ENCODE data around the gene LNPEP.

Gene LNPEP

GRCh38 chr5:96961053-96961452 is 25.2 kb downstream of the LNPEP start:
- no peak for DNase-seq (ENCODE audit: low spot score)

GRCh38 chr5:96962540-96962991 is 26.7 kb downstream of the LNPEP start:
- no peak for DNase-seq (ENCODE audit: low spot score)

- no peak for DNase-seq (ENCODE audit: low spot score)
Measured at GRCh38 chr5:96963267-96963666, 27.4 kb downstream of the LNPEP start.

- DNase-seq (ENCODE audit: low spot score), result no peak
Measured at GRCh38 chr5:96966801-96967200, 30.9 kb downstream of the LNPEP start.

- DNase-seq (ENCODE audit: low spot score), result no peak
Measured at GRCh38 chr5:96967400-96967799, 31.5 kb downstream of the LNPEP start.

GRCh38 chr5:96968074-96968473 is 32.2 kb downstream of the LNPEP start:
- peak; percentile 80 for DNase-seq (ENCODE audit: low spot score)

GRCh38 chr5:96968614-96969013 is 32.7 kb downstream of the LNPEP start:
- peak; percentile 29 for DNase-seq (ENCODE audit: low spot score)

- no peak for DNase-seq (ENCODE audit: low spot score)
Measured at GRCh38 chr5:96969366-96969765, 33.5 kb downstream of the LNPEP start.

GRCh38 chr5:96972599-96973334 is 36.9 kb downstream of the LNPEP start:
- DNase-seq (ENCODE audit: low spot score), result no peak

GRCh38 chr5:96973532-96974401 is 37.9 kb downstream of the LNPEP start:
- DNase-seq (ENCODE audit: low spot score), result no peak

- no peak for DNase-seq (ENCODE audit: low spot score)
Measured at GRCh38 chr5:96975656-96976055, 39.8 kb downstream of the LNPEP start.

- DNase-seq (ENCODE audit: low spot score), result no peak
Measured at GRCh38 chr5:96977228-96977627, 41.3 kb downstream of the LNPEP start.

- DNase-seq (ENCODE audit: low spot score), result no peak
Measured at GRCh38 chr5:96978812-96979449, 43.1 kb downstream of the LNPEP start.

- DNase-seq (ENCODE audit: low spot score), result no peak
Measured at GRCh38 chr5:96984506-96985192, 48.8 kb downstream of the LNPEP start.

- no peak for DNase-seq (ENCODE audit: low spot score)
Measured at GRCh38 chr5:96986450-96986849, 50.6 kb downstream of the LNPEP start.

- DNase-seq (ENCODE audit: low spot score), result no peak
Measured at GRCh38 chr5:96990102-96990501, 54.2 kb downstream of the LNPEP start.

- no peak for DNase-seq (ENCODE audit: low spot score)
Measured at GRCh38 chr5:96991708-96992107, 55.8 kb downstream of the LNPEP start.

GRCh38 chr5:96993760-96994159 is 57.9 kb downstream of the LNPEP start:
- no peak for DNase-seq (ENCODE audit: low spot score)

- DNase-seq (ENCODE audit: low spot score), result no peak
Measured at GRCh38 chr5:96994493-96994892, 58.6 kb downstream of the LNPEP start.

- no peak for DNase-seq (ENCODE audit: low spot score)
Measured at GRCh38 chr5:96995419-96995818, 59.5 kb downstream of the LNPEP start.

GRCh38 chr5:96997265-96997859 is 61.5 kb downstream of the LNPEP start:
- DNase-seq (ENCODE audit: low spot score), result peak; percentile 72

- DNase-seq (ENCODE audit: low spot score), result no peak
Measured at GRCh38 chr5:96999856-97000255, 64.0 kb downstream of the LNPEP start.
